Suprapubic skin (tissue), 4 donors: ENCODE measurements around the gene DEPDC7.

Experiments used
- CTCF ChIP-seq, 2 donors: fragments of 200-600 bp in 1 of 2; fragments of 450-650 bp in 1 of 2; sonication (generic) in 1 of 2; IDR thresholded peaks; one replicate each; pipeline ENCODE4 v1.5.1; 2016 to 2019; ENCODE audit warnings: antibody characterized with exemption in 2 of 2, mild to moderate bottlenecking in 1 of 2, moderate library complexity in 1 of 2
- EP300 ChIP-seq: sonication (generic); formaldehyde crosslinking; IDR thresholded peaks from one replicate; pipeline ENCODE4 v1.6.1; 2017; ENCODE audit warnings: antibody characterized with exemption
- POLR2AphosphoS5 ChIP-seq, 3 donors: sonication (generic); formaldehyde crosslinking; IDR thresholded peaks; one replicate each; pipeline ENCODE4 v1.6.1; 2017; ENCODE audit warnings: antibody characterized with exemption in 3 of 3

GRCh38 chr11:33060271-33060670 is 44.6 kb downstream of the DEPDC7 start:
- TF ChIP-seq CTCF (IDR thresholded peaks at IDR 0.05) (no peak), EP300 (no peak), POLR2AphosphoS5 (IDR thresholded peaks at IDR 0.05) (no peak)
